ENCODE results near the gene PPP2R2D. TPM values are rescaled to one million over a fixed set of nuclear protein-coding genes. Genes with fewer than 3 reads are reported as not detected.

PPP2R2D gene
- polyA plus RNA-seq, 4 donors: 38.5 to 53.4 (median 41.8) TPM

DNA sequence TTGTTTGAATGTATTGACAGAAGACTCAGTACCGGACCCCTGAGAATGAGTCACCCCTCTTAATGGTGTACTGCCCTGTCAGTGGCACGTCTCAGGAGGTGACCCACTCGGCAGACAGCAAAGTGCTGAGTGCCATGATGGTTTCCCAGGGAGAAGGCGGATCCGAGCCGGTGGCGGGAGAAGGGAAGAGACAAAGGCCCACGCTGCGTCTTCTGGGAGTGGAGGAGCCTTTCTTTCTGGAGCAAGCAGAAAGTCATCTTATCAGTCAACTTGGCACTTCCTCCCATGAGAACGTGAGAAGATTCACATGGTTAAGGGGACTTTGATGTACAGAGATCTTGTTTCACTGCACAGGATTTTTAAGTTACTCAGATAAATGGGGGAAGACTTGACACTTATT lies 14.6 kb upstream of the PPP2R2D start:
- no peak for DNase-seq (ENCODE audit: low read depth in 4 of 4, low spot score in 2 of 4)

DNA sequence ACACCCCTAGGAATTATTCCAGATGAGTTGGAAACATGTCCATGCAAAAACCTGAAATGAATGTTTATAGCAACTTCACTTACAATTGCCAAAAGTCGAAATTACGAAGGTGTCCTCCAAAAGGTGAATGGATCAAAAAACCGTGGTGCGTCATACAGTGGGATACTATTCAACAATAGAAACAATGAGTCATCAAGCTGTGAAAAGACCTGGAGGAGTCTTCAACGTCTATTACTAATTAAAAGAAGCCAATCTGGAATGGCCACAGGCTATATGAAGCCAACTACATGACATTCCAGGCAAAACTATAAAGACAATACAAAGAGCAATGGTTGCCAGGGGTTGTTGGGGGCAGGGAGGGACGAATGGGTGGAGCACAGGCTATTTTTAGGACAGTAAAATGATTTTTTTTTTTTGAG lies 12.6 kb upstream of the PPP2R2D start:
- DNase-seq (ENCODE audit: low read depth in 4 of 4, low spot score in 2 of 4): no peak

DNA sequence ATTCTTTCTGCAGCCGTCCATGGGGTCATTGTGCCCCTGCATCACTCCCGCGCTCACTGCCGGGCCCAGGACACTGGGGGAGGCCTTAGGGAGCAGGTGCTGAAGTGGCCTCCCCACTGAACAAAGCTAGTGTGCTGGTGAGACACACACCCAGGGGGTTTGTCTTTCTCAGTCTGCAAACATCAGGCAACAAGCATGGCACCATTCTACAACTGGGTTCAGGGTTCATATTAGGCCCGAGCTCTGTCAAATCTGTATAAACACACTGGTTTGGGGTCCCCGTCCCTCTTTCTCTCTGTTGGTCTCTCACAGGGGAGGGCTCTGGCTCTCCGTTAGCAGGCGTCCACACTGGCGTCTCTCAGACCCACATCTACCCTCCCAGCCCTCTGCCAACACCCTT lies 11.1 kb upstream of the PPP2R2D start:
- no peak for DNase-seq (ENCODE audit: low read depth in 4 of 4, low spot score in 2 of 4)

DNA sequence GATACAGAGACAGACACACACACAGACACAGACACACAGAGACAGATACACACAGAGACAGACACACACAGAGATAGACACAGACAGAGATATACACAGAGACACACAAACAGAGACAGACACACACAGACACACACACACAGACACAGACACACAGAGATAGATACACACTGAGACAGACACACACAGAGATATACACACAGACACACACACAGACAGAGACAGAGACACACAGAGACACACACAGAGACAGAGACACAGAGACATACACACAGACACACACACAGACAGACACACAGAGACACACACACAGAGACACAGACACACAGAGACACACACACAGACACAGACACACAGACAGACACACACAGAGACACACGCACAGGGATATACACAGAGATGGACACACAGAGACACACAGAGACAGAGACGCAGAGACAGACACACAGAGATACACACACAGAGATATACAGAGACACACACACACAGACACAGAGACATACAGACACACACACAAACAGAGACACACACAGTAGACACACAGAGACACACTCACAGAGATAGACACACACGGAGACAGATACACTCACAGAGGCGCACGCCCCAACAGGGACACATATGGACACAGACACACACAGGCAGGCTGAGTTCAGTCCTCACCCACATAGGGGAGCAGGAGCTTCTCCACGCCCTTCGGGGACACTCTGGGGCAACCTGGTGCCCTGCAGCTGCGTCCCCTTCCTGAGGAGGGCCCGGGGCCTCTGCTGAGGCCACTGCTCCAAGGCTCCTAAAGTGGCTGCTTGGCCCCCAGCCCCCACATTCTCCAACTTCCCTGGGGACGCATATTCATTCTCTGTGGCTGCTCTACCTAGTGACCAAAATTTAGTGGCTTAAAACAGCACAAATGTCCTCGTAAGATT lies 10.3 kb upstream of the PPP2R2D start:
- no peak for DNase-seq (ENCODE audit: low read depth in 4 of 4, low spot score in 2 of 4)

DNA sequence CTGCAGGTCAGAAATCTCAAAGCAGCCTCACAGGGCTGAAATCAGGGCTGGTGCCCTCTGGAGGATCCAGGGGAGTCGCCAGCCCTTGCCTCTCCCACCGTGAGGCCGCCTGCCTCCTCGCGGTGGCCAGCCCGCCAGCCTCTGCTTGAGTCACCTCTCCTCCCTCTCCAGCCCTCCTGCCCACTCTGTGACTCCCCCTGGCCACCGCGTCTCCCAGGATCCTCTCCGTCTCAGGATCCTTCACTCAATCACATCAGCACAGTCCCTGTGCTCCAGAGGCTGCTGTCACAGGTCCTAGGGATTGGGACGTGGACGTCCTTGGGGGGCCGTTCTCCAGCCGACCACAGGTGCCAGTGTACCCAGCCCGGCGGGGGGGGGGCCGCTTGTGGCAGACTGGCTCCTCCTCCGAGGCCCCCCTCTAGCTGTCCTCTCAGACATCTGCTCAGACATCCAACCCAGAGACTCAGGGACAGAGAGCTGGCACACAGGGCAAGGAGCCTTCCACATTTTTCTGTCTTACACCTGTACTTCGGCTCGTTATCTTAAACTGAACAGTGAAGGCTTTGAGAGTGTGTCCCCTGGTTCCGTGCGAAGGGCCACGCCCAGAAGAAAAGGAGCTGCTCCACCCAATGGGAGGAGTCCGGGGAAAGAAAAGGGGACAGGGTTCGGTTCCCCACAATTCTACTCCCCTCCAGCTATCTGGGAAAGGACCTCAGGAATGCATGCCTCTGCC lies 9.4 kb upstream of the PPP2R2D start:
- DNase-seq (ENCODE audit: low read depth in 4 of 4, low spot score in 2 of 4): no peak

DNA sequence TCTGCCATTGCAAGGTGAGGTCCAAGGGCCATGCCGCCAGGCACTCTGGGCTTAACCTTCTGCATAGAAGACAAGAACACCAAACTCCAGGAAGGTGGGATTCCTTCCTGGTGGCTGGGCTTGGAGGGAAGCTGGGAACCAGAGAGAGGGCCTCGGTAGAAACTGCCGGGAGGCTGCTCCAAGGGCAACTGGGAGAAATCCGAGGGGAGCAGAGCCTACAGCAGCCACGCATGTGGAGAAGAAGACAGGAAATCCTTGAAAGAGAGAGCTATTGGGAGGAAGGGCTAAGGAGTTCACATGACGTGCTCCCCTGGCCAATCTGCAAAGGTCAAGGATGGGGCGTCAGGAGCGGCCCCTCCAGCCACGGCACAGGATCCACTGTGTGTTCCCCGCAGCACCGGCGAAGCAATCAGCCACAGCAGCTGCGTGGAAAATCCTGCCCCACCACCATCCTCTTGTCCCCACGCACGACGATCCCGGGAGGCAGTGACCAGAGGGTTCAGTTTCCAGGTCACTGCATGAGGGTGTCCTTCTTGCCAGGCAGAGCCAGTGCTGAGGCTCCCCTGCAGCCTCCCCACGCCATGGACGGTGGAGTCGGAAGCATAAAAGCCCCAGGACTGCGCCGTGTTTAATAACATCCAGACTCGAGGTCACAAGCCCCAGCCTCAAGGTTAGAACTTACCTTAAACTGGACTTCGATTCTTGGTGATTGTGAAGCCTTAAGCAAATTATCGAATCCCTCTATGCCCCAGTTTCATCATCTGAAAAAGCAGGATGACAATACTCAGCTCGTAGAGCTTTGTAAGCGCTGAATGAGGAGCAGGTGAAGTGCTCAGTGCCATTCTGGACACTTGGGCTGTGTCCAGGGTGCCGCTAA lies 8.6 kb upstream of the PPP2R2D start:
- DNase-seq (ENCODE audit: low read depth in 4 of 4, low spot score in 2 of 4): no peak

DNA sequence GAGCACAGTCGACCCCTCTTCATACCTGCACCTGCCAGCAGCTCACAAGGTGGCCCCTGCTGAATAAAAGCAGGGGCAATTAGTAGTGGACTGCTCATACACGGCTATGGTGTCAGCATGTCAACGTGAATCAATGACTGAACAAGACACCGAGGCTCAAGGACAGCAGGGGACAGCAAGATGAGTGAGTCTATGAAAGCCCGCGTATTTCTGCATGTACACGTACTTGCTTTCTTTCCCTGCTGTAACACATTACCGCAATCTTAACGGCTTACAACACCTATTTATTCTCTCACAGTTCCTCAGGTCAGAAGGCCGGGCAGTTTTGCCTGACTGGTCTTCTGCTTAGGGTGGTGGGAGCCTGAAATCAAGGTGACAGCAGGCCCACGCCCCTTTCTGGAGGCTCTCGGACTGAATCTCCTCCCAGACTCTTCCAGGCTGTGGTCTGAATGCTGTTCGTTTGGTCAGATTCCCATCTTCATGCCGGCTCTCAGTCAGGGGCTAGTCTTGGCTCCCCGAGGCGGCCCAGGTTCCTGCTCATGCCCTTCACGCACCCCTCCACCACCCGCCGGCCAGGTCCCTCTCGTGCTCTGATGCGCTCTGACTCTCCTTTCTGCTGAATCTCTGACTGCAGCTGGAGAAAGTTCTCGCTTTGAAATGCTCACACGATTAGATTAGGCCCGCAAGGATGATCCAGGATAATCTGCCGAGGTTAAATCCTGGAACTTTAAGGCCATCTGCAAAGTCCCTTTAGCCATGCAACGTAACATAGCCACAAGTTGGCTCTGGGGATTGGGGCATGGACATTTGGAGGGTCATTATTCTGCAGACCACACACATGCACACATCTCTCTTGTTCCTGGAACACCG lies 7.8 kb upstream of the PPP2R2D start:
- no peak for DNase-seq (ENCODE audit: low read depth in 4 of 4, low spot score in 2 of 4)

DNA sequence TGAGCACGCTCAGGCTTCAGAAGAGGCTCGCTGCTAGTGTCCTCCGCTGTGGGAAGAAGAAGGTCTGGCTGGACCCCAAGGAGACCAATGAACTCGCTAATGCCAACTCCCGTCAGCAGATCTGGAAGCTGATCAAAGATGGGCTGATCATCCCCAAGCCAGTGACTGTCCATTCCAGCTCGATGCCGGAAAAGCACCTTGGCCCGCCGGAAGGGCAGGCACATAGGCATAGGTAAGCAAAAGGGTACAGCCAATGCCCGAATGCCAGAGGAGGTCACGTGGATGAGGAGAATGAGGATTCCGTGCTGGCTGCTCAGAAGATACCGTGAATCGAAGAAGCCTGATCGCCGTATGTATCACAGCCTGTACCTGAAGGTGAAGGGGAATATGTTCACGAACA lies 5.7 kb upstream of the PPP2R2D start:
- no peak for DNase-seq (ENCODE audit: low read depth in 4 of 4, low spot score in 2 of 4)

DNA sequence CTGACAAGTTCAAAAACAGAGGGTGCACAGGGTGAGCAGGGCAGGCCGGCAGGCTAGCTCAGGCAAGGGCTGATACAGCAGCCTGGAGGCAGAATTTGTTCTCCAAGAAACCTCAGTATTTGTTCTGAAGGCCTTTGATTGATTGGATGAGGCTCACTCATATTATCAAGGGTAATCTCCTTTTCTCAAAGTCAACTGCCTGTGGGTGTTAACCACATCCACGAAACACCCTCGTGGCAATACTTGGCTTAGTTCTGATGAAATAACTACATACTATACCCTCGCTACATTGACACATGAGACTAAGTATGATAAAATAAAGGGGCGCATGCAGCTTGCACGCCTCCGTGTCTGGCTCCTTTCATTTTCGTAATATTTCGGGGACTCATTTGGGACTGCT lies 4.4 kb upstream of the PPP2R2D start:
- DNase-seq (ENCODE audit: low read depth in 4 of 4, low spot score in 2 of 4): no peak

DNA sequence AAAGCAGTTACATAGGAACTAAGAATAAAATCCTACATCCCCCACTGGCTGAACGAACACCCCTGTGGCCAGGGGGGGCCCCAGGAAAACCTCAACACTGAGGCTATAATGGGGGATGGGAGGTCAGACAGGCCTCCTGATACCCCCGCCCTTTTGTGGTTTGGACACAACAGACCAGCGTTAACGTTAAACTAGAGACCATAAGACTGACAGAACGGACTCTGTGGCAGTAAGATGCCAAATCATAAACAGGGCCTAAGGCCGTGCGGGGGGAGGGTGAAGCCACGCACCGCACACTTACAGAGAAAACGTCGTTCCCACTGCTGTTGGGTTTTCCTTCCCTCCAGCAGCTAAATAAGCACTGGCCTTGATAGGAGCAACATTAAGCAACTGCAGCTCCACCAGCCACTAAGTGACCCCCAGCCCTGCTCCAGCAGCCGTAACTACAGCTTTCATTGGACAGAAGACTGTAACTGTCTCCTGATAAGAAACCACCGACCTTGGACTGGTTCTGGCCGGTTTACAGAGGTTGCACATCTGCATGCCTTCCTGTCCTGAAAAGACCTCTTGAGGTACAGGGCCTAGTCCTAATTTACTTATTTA lies 3.4 kb upstream of the PPP2R2D start:
- DNase-seq (ENCODE audit: low read depth in 4 of 4, low spot score in 2 of 4): no peak

DNA sequence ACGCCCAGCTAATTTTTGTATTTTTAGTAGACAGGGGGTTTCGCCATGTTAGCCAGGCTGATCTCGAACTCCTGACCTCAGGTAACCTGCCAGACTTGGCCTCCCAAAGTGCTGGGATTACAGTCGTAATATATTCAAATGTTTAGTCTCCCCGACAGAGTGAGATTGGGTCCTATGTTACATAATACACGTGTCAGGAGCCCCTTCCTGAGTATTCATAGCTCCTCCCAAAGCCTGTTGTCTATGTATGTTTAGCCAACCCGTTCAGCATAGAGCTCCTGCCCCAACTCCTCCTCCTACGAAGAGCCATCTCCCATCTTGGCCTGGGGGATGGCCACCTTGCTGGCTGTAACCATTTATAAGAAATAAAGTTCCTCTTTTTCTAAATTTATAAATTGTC lies 2.7 kb upstream of the PPP2R2D start:
- no peak for DNase-seq (ENCODE audit: low read depth in 4 of 4, low spot score in 2 of 4)

DNA sequence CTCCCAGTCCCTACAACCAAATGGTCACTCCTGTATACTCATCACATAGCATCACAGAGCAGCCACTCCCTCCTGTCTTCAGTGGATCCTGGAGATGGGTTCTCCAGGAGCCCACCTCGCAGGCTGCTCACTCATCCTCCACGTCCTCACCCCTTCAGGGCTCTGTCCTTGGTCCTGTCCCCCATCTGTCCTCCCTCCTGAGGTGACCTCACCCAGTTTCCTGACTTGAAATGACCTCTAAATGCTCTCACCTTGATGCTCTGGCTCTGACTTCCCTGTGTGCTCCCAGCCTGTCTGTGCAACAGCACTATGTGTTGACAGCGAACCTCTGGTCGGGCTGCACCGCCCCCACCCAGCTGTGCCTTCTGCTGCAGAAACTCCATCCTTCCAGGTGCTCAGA lies 2.1 kb upstream of the PPP2R2D start:
- DNase-seq (ENCODE audit: low read depth in 4 of 4, low spot score in 2 of 4): no peak

DNA sequence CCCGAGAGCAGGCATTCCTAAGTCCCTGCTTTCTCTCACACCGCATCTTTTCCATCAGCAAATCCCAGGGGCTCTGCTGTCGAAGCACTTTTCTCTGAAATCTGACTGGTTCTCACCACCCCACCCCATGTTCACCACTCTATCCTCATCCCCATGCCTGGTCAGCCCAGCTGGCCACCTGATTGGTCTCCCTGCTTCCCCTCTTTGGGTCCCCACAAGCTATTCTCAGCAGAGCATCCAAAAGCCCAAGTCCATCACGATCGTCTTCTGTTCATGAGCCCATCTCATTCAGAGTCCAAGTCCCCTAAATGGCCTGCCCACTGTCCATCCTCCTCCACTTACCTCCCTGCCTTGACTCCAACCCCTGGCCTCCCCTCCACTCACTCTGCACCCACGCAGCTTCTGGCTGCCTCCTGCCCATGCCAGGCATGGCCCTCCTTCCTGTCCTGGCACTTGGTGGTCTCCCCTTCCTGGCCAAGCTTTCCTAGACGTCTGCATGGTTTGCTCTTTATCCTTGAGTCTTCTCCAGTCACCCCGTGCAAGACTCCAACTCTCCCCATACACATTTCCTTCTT lies 1.6 kb upstream of the PPP2R2D start:
- no peak for DNase-seq (ENCODE audit: low read depth in 4 of 4, low spot score in 2 of 4)

DNA sequence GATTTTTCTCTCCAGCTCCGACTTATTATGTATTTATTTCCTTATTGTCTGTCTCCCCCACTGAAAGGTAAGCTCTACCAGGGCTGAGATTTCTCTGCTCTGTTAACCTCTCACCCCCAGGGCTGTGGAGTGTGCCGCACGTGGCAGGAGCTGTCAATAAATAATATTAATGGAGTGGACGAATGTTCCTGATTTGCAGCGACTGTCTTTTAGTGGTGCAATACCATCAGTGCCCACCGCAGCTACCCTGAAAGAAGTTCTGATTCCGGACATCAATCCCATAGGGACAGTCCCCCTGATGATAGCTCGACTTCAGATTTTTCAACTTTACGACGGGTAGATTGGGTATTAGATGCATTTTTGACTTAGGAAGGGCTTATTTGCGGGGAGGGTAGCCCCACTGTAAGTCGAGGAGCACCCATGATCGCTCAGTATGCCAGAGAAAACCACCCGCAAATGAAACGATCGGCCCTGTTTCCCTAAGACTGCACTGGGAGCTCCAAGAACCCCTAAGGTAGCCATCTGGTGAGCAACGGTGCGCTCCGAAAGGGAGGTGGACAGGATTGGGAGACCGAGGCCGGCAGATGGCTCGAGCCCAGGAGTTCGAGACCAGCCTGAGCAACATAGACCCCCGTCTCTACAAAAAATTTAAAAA lies 986 bp upstream of the PPP2R2D start:
- peak in 1 of 4 donors; percentile 15 for DNase-seq (ENCODE audit: low read depth in 4 of 4, low spot score in 2 of 4)

DNA sequence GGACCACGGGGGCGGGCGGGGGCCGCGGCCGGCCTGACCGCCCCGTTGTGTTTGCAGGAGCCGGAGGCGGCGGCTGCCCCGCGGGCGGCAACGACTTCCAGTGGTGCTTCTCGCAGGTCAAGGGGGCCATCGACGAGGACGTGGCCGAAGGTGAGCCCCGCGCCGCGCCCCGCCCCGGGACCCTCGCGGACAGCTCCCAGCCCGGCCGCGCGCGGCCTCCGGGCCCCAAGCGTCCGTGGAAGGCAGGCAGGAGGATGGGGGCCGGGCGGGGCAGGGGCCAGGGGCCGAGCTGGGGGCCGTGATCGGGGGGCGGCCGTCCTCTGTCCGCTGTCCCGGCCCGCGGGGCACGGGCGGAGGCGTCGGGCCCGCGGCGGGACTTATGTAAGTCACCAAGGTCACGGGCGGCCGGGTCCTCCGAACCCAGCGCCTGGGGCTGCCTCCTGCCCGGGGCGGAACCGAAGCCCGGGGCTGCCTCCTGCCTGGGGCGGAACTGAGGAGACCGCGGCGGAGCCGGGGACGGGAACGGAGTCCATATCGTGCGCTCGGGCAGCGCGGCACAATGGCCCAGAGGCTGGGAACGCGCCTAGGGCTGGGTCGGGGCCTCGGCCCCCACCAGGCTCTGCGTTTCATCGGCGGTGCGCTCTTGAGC lies 497 bp downstream of the PPP2R2D start:
- DNase-seq (ENCODE audit: low read depth in 4 of 4, low spot score in 2 of 4): peak in 1 of 4 donors; percentile 16

DNA sequence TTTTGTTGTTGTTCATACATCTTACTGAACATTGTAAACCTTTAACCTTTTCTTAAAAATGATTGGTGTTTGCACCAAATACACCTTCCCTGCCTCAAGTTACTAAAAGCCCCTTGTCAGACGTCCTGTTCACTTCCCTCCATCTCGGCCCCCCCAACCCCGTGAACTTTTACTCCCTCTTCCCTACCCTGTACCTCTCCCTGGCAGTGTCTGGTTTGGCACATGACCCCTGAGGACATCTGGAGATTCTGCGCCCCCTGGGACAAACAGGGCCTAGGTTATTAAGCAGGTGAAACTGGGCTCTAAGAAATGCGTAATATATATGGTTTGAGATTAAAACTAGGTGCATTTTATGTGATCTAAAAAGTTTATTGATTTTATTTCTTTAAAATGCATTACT lies 1.4 kb downstream of the PPP2R2D start:
- no peak for DNase-seq (ENCODE audit: low read depth in 4 of 4, low spot score in 2 of 4)

DNA sequence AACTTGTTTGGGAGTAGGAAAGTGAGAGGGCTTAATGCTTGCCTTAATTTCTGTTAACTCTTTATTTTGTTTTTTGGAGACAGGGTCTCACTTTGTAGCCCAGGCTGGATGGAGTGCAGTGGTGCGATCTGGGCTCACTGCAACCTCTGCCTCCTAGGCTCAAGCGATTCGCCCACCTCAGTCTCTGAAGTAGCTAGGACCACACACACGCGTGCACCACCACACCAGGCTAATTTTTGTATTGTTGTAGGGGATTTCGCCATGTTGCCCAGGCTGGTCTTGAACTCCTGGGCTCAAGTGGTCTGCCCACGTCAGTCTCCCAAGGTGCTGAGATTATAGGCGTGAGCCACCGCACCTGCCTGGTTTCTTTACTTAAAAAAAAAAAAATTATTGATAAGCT lies 1.9 kb downstream of the PPP2R2D start:
- no peak for DNase-seq (ENCODE audit: low read depth in 4 of 4, low spot score in 2 of 4)

DNA sequence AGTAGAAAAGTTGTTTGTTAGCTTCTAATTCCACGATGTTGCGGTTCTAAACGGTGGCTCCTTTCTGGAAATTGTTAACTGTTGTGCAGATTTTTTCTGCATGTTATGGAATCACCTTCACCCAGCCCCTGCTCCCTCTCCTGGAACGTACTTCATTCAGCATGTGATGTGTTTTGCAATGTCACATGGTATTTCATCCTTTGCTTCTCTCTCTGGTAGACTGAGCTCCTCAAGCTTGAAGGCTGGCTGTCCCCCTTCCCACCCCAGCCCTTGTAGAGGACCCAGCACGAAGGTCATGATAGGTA lies 4.4 kb downstream of the PPP2R2D start:
- no peak for DNase-seq (ENCODE audit: low read depth in 4 of 4, low spot score in 2 of 4)
